GM19467 (cell line): ENCODE results near the gene GSDMA.
"Not testable (repeated sequence)": the region's sequence is repeated elsewhere in the genome, so short reads cannot be mapped to it uniquely, and the experiment has no call there.

Experiments
- ATAC-seq: cut with Tn5 transposase; IDR thresholded peaks from one replicate; pipeline ENCODE4 v1.9.1; 2021; ENCODE audit warnings: mild to moderate bottlenecking, moderate library complexity; ENCODE audit not compliant: unreplicated experiment

Gene GSDMA

DNA sequence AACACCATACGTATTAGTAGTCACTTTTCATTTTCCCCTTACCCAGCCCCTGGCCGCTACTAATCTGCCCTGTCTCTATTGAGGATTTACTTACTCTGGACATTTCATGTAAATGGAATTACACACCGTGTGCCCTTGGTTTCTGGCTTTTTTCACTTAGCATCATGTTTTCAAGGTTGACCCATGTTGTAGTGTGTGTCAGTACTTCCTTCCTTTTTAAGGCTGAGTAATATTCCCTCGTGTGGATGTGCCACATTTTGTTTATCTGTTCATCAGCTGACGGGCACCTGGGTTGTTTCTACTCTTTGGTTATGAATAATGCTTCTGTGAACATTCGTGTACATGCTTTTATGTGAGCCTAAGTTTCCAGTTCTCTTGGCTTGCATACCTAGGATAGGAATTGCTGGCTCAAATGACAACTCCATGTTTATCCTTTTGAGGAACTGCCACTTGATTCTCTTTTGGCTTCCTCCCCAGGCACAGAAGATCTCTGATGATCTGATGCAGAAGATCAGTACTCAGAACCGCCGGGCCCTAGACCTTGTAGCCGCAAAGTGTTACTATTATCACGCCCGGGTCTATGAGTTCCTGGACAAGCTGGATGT lies 25.5 kb downstream of the GSDMA start:
- ATAC-seq = no peak

- no peak for ATAC-seq
These were observed 31.6 kb downstream of the GSDMA start for GRCh38 chr17:39994448-39994847.

GRCh38 chr17:39995438-39995837 lies 32.6 kb downstream of the GSDMA start:
- ATAC-seq = no peak

DNA sequence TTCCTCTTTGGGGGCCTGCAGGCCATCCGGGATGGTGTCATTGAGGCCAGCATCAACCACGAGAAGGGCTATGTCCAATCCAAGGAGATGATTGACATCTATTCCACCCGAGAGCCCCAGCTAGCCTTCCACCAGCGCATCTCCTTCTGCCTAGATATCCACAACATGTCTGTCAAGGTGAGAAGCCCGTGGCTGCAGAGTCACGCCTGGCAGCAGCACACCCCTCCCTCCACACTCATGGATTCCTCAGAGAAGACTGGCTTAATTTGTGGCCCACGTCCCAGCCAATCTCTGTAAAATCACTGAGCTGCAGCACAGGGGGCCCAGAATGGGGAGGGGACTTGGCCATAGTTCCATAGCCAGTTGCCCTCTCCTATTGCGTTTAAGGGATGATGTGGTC lies 33.4 kb downstream of the GSDMA start:
- no peak for ATAC-seq

- ATAC-seq = no peak
These were observed 34.0 kb downstream of the GSDMA start for GRCh38 chr17:39996800-39997199.

GRCh38 chr17:39997543-39997942 lies 34.7 kb downstream of the GSDMA start:
- no peak for ATAC-seq

GRCh38 chr17:39999067-39999466 lies 36.3 kb downstream of the GSDMA start:
- ATAC-seq = no peak

DNA sequence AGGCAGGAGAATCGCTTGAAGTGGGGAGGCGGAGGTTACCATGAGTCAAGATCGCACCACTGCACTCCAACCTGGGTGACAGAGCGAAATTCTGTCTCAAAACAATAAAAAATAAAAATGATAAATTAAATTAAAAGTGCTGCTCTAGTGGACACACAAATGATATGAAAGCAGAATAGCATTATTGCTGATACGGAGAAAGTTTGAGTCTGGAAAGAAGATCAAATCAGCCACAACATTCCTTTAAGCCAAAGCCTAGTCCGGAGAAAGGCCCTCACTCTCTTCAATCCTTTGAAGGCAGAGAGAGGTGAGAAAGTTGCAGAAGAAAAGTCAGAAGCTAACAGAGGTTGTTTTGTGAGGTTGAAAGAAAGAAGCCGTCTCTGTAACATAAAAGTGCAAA lies 37.4 kb downstream of the GSDMA start:
- no peak for ATAC-seq

- not testable (repeated sequence) for ATAC-seq
These were observed 38.5 kb downstream of the GSDMA start for GRCh38 chr17:40001335-40001734.

DNA sequence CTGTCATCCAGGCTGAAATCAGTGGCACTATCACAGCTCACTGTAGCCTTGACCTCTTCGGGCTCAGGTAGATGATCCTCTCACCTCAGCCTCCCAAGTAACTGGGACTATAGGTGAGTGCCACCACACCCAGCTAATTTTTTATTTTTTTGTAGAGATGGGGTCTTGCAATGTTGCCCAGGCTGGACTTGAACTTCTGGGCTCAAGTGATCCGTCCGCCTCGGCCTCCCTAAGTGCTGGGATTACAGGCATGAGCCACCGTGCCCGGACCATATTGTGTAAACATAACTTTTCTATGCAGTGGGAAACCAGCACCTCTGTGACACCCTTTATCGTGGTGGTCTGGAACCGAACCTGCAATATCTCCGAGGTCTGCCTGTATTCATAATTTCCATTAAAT lies 41.3 kb downstream of the GSDMA start:
- no peak for ATAC-seq

DNA sequence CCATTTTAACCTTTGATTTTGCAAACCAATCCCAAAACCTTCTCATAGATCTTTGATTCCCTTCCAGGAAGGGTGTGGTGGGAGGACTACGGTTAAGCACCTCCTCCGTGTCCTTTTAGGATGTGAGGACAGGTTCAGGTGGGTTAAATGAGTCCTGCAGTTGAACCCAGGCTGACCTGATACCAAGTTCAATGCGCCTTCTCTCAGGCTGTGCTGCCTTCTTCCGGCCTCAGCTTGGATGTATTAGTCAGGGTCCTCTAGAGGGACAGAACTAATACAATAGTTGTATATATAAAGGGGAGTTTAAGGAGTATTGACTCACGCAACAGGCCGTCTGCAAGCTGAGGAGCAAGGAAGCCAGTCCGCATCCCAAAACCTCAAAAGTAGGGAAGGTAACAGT lies 41.9 kb downstream of the GSDMA start:
- no peak for ATAC-seq

DNA sequence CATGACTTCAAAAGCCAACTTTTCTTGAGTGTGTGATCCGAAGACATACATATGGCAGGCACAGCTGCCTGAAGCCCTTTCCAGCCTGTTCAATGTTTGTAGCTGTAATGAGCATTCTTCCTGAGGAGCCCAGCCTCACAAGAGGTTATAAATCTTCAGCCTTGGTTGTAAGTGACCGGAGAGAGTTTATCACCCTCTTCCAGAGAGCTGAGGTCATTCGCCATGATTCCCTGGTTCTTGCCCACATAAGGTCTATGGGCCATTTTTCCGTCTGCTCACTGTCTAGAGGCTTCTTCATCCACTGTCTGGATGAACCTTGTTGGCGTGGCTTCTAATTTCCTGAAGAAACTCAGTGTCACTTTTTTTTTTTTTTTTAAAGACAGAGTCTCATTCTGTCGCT lies 42.7 kb downstream of the GSDMA start:
- ATAC-seq = no peak

GRCh38 chr17:40010946-40011500 lies 48.2 kb downstream of the GSDMA start:
- not testable (repeated sequence) for ATAC-seq

DNA sequence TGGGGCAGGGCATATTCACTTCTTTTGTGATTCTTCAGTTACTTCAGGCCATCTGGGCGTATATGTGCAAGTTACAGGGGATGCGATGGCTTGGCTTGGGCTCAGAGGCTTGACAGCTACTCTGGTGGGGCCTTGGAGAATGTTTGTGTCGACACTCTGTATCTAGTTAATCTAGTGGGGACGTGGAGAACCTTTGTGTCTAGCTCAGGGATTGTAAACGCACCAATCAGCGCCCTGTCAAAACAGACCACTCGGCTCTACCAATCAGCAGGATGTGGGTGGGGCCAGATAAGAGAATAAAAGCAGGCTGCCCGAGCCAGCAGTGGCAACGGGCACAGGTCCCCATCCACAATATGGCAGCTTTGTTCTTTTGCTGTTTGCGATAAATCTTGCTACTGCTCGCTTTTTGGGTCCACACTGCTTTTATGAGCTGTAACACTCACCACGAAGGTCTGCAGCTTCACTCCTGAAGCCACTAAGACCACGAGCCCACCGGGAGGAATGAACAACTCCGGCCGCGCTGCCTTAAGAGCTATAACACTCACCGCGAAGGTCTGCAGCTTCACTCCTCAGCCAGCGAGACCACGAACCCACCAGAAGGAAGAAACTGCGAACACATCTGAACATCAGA lies 49.3 kb downstream of the GSDMA start:
- not testable (repeated sequence) for ATAC-seq

GRCh38 chr17:40014375-40014980 lies 51.7 kb downstream of the GSDMA start:
- ATAC-seq = no peak

DNA sequence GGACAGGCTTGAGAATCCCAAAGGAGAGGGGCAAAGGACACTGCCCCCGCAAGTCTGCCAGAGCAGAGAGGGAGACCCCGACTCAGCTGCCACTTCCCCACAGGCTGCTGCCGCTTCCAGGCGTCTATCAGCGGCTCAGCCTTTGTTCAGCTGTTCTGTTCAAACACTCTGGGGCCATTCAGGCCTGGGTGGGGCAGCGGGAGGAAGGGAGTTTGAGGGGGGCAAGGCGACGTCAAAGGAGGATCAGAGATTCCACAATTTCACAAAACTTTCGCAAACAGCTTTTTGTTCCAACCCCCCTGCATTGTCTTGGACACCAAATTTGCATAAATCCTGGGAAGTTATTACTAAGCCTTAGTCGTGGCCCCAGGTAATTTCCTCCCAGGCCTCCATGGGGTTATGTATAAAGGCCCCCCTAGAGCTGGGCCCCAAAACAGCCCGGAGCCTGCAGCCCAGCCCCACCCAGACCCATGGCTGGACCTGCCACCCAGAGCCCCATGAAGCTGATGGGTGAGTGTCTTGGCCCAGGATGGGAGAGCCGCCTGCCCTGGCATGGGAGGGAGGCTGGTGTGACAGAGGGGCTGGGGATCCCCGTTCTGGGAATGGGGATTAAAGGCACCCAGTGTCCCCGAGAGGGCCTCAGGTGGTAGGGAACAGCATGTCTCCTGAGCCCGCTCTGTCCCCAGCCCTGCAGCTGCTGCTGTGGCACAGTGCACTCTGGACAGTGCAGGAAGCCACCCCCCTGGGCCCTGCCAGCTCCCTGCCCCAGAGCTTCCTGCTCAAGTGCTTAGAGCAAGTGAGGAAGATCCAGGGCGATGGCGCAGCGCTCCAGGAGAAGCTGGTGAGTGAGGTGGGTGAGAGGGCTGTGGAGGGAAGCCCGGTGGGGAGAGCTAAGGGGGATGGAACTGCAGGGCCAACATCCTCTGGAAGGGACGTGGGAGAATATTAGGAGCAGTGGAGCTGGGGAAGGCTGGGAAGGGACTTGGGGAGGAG lies 52.5 kb downstream of the GSDMA start, which contains the start of gene CSF3:
CSF3 (plus strand) TSS at position 436 of the 993 bp plus-strand sequence; CDS start at position 471, 35 bp downstream.
- ATAC-seq = no peak

DNA sequence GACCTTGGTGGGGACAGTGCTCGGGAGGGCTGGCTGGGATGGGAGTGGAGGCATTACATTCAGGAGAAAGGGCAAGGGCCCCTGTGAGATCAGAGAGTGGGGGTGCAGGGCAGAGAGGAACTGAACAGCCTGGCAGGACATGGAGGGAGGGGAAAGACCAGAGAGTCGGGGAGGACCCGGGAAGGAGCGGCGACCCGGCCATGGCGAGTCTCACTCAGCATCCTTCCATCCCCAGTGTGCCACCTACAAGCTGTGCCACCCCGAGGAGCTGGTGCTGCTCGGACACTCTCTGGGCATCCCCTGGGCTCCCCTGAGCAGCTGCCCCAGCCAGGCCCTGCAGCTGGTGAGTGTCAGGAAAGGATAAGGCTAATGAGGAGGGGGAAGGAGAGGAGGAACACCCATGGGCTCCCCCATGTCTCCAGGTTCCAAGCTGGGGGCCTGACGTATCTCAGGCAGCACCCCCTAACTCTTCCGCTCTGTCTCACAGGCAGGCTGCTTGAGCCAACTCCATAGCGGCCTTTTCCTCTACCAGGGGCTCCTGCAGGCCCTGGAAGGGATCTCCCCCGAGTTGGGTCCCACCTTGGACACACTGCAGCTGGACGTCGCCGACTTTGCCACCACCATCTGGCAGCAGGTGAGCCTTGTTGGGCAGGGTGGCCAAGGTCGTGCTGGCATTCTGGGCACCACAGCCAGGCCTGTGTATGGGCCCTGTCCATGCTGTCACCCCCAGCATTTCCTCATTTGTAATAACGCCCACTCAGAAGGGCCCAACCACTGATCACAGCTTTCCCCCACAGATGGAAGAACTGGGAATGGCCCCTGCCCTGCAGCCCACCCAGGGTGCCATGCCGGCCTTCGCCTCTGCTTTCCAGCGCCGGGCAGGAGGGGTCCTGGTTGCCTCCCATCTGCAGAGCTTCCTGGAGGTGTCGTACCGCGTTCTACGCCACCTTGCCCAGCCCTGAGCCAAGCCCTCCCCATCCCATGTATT lies 53.5 kb downstream of the GSDMA start:
- ATAC-seq = no peak

DNA sequence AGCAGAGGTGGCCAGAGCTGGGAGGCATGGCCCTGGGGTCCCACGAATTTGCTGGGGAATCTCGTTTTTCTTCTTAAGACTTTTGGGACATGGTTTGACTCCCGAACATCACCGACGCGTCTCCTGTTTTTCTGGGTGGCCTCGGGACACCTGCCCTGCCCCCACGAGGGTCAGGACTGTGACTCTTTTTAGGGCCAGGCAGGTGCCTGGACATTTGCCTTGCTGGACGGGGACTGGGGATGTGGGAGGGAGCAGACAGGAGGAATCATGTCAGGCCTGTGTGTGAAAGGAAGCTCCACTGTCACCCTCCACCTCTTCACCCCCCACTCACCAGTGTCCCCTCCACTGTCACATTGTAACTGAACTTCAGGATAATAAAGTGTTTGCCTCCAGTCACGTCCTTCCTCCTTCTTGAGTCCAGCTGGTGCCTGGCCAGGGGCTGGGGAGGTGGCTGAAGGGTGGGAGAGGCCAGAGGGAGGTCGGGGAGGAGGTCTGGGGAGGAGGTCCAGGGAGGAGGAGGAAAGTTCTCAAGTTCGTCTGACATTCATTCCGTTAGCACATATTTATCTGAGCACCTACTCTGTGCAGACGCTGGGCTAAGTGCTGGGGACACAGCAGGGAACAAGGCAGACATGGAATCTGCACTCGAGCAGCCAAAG lies 54.7 kb downstream of the GSDMA start:
- ATAC-seq = no peak
